ENCODE data around the gene MRPS23.

DNA sequence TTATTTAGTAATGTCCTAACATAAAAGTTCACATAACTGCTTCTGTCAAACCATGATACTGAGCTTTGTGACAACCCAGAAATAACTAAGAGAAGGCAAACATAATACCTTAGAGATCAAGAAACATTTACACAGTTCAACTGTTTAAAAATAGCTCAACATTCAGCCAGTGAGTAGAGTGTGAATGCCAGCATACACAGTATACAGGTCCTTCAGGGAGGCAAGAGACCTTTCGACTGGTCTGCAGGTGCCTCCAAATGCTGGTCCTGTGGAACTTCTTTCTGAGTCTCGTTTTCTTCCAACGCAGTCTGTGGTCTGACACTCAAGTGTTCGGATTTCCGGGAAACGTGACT is 10.3 kb downstream of the MRPS23 start:
- TF ChIP-seq, protein P1, sequence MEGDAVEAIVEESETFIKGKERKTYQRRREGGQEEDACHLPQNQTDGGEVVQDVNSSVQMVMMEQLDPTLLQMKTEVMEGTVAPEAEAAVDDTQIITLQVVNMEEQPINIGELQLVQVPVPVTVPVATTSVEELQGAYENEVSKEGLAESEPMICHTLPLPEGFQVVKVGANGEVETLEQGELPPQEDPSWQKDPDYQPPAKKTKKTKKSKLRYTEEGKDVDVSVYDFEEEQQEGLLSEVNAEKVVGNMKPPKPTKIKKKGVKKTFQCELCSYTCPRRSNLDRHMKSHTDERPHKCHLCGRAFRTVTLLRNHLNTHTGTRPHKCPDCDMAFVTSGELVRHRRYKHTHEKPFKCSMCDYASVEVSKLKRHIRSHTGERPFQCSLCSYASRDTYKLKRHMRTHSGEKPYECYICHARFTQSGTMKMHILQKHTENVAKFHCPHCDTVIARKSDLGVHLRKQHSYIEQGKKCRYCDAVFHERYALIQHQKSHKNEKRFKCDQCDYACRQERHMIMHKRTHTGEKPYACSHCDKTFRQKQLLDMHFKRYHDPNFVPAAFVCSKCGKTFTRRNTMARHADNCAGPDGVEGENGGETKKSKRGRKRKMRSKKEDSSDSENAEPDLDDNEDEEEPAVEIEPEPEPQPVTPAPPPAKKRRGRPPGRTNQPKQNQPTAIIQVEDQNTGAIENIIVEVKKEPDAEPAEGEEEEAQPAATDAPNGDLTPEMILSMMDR (IDR thresholded peaks at IDR 0.05) = no peak
- TF ChIP-seq POLR2A (IDR thresholded peaks at IDR 0.05) = no peak
